Osteocyte (in vitro differentiated cells): ENCODE measurements around the gene ST8SIA3. TPM values are rescaled to one million over a fixed set of nuclear protein-coding genes. Genes with fewer than 3 reads are reported as not detected.
"Not testable (repeated sequence)": the region's sequence is repeated elsewhere in the genome, so short reads cannot be mapped to it uniquely, and the experiment has no call there.

Source experiments
- DNase-seq: peaks from one replicate; pipeline ENCODE4 v3.0.0; 2021; ENCODE audit warnings: mixed read lengths; ENCODE audit not compliant: unreplicated experiment; ENCODE audit errors: extremely low spot score
- H3K27ac Mint-ChIP-seq: one replicate; pipeline ENCODE4 v1.8.0; 2021; ENCODE audit warnings: mild to moderate bottlenecking, mixed read lengths; ENCODE audit not compliant: unreplicated experiment
- H3K27me3 Mint-ChIP-seq: one replicate; pipeline ENCODE4 v1.8.0; 2021; ENCODE audit warnings: mixed read lengths; ENCODE audit not compliant: unreplicated experiment
- H3K36me3 Mint-ChIP-seq: one replicate; pipeline ENCODE4 v1.8.0; 2021; ENCODE audit warnings: mixed read lengths; ENCODE audit not compliant: unreplicated experiment
- H3K4me1 Mint-ChIP-seq: one replicate; pipeline ENCODE4 v1.8.0; 2021; ENCODE audit warnings: mixed read lengths; ENCODE audit not compliant: unreplicated experiment
- H3K4me3 Mint-ChIP-seq: one replicate; pipeline ENCODE4 v1.8.0; 2021; ENCODE audit warnings: mild to moderate bottlenecking, moderate library complexity, mixed read lengths; ENCODE audit not compliant: unreplicated experiment
- H3K9me3 Mint-ChIP-seq: one replicate; pipeline ENCODE4 v1.8.0; 2021; ENCODE audit warnings: mixed read lengths; ENCODE audit not compliant: unreplicated experiment
- total RNA-seq: library from RNA; stranded (reverse); gene quantifications from 2 replicates; pipeline ENCODE4 v1.2.1, GENCODE V29; 2021
- TF ChIP-seq, protein P1 (sequence below): fragments of 200-600 bp; sonication (generic); IDR thresholded peaks from 2 replicates; pipeline ENCODE4 v1.5.0; 2021; ENCODE audit warnings: antibody characterized with exemption, mild to moderate bottlenecking, moderate library complexity

Gene ST8SIA3
- total RNA-seq, 1 donor from 2014 or later = not detected

DNA sequence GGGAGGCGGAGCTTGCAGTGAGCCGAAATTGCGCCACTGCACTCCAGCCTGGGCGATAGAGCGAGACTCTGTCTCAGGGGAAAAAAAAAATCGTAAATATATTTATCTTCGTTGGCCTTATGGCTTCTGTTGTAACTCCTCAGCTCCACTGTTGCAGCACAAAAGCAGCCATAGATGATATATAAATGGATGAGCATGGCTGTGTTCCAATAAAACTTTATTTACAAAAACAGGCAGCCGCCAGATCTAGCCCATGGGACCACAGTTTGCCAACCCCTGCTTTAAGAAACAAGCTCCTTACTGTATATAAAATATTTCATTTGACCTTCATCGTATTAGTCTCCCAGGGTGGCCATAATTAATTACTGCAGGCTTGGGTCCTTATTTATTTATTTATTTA is 20.1 kb downstream of the ST8SIA3 start:
- TF ChIP-seq, protein P1, sequence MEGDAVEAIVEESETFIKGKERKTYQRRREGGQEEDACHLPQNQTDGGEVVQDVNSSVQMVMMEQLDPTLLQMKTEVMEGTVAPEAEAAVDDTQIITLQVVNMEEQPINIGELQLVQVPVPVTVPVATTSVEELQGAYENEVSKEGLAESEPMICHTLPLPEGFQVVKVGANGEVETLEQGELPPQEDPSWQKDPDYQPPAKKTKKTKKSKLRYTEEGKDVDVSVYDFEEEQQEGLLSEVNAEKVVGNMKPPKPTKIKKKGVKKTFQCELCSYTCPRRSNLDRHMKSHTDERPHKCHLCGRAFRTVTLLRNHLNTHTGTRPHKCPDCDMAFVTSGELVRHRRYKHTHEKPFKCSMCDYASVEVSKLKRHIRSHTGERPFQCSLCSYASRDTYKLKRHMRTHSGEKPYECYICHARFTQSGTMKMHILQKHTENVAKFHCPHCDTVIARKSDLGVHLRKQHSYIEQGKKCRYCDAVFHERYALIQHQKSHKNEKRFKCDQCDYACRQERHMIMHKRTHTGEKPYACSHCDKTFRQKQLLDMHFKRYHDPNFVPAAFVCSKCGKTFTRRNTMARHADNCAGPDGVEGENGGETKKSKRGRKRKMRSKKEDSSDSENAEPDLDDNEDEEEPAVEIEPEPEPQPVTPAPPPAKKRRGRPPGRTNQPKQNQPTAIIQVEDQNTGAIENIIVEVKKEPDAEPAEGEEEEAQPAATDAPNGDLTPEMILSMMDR = no peak
- Mint-ChIP-seq H3K4me1 (no peaks in the 10 kb centered on the region), H3K36me3 (no peaks in the 10 kb centered on the region), H3K4me3 (no peak overlapping the region), H3K27ac (no peak overlapping the region), H3K27me3 (no peaks in the 10 kb centered on the region), H3K9me3 (no peaks in the 10 kb centered on the region)
- no peak for DNase-seq

DNA sequence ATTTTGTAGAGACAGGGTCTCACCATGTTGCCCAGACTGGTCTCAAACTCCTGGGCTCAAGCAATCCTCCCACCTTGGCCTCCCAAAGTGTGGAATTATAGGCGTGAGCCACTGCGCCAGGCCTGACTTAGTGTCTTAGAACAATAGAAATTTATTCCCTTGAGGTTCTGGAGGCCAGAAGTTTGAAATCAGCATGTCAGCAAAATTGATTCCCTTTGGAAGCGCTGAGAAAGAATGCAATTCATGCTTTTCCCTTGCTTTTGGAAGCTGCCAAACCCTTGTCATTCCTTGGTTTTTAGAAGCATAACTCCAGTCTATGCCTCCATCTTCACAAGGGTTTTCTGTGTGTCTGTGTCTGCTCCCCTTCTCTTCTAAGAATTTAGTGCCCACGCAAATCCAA is 20.7 kb downstream of the ST8SIA3 start:
- no peaks in the 10 kb centered on the region for H3K4me1 Mint-ChIP-seq
- TF ChIP-seq, protein P1 = no peak
- H3K36me3 Mint-ChIP-seq = no peaks in the 10 kb centered on the region
- H3K27me3 Mint-ChIP-seq = no peaks in the 10 kb centered on the region
- H3K27ac Mint-ChIP-seq = no peak overlapping the region
- no peak for DNase-seq
- no peaks in the 10 kb centered on the region for H3K9me3 Mint-ChIP-seq
- H3K4me3 Mint-ChIP-seq = no peak overlapping the region

DNA sequence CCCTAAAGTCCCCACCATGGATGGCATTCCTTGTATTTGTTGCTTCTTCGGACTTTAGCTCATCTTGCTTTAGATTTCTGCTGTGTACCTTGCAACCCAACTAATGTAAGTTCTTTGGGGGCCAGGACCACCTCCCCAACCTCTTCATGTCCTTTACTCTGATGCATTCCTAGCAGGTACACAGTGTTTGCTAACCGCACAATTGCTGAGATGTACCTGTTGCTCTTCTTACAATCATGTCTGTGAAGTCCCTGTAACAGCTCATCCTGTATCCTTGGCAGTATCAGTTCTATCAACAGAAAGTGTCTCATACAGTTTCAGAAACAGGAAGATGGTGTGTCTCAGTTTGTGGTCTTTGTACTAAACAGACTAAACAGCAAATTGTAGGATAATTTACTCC is 24.1 kb downstream of the ST8SIA3 start:
- TF ChIP-seq, protein P1 = no peak
- H3K27me3 Mint-ChIP-seq = peaks cover 2% of the 10 kb centered on the region
- H3K36me3 Mint-ChIP-seq = no peaks in the 10 kb centered on the region
- no peaks in the 10 kb centered on the region for H3K9me3 Mint-ChIP-seq
- DNase-seq = no peak
- H3K4me3 Mint-ChIP-seq = no peak overlapping the region
- no peaks in the 10 kb centered on the region for H3K4me1 Mint-ChIP-seq
- no peak overlapping the region for H3K27ac Mint-ChIP-seq

DNA sequence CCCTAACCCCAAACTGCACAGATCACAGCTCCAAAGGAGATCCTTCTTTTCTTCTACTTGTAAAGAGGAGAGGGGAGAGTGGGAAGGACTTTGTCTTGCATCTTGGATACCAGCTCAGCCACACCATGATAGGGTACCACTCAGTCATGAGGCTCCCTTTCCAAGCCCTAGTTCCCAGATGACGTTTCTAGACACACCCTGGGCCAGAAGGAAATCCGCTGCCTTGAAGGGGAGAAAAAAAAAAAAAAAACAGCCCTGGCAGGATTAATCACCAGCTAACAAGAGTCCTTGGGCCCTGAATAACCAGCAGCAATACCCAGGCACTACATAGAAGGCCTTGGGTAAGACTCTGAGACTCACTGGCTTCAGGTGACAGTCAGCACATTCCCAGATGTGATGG is 36.9 kb downstream of the ST8SIA3 start:
- no peak for DNase-seq
- H3K27ac Mint-ChIP-seq = no peak overlapping the region
- TF ChIP-seq, protein P1 = no peak
- H3K27me3 Mint-ChIP-seq = peaks cover 17% of the 10 kb centered on the region
- H3K4me1 Mint-ChIP-seq = no peaks in the 10 kb centered on the region
- no peaks in the 10 kb centered on the region for H3K36me3 Mint-ChIP-seq
- H3K4me3 Mint-ChIP-seq = no peak overlapping the region
- no peaks in the 10 kb centered on the region for H3K9me3 Mint-ChIP-seq

DNA sequence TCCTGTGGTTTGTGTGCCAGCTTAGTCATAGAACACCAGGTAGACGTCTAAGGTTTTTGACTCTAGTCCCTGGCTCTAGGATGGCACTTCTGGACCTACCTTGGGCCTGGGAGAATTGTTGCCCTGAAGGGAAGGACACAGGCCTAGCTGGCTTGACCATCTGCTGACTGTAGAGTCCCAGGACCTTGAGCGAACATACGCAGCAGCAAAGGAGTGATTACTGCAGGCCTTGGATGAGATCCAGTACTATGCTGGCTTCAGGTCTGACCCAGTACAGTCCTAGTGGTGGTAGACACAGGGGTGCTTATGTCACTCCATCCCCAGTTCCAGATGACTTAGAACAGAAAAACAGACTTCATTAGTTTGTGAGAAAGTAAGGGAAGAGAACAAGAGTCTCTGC is 37.7 kb downstream of the ST8SIA3 start:
- Mint-ChIP-seq H3K9me3 (no peaks in the 10 kb centered on the region), H3K27ac (no peak overlapping the region), H3K4me3 (no peak overlapping the region), H3K4me1 (no peaks in the 10 kb centered on the region), H3K36me3 (no peaks in the 10 kb centered on the region), H3K27me3 (peaks cover 15% of the 10 kb centered on the region)
- no peak for DNase-seq
- TF ChIP-seq, protein P1 = no peak

DNA sequence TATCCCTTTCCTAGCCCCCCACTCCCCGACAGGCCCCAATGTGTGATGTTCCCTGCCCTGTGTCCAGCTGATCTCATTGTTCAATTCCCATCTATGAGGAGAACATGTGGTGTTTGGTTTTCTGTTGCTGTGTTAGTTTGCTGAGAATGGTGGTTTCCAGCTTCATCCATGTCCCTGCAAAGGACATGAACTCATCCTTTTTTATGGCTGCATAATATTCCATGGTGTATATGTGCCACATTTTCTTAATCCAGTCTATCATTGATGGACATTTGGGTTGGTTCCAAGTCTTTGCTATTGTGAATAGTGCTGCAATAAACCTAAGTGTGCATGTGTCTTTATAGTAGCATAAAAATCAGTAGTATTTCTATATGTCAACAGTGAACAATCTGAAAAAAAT is 42.4 kb downstream of the ST8SIA3 start:
- not testable (repeated sequence) for H3K27me3 Mint-ChIP-seq, H3K9me3 Mint-ChIP-seq, H3K4me1 Mint-ChIP-seq, DNase-seq, H3K27ac Mint-ChIP-seq, H3K36me3 Mint-ChIP-seq, H3K4me3 Mint-ChIP-seq

DNA sequence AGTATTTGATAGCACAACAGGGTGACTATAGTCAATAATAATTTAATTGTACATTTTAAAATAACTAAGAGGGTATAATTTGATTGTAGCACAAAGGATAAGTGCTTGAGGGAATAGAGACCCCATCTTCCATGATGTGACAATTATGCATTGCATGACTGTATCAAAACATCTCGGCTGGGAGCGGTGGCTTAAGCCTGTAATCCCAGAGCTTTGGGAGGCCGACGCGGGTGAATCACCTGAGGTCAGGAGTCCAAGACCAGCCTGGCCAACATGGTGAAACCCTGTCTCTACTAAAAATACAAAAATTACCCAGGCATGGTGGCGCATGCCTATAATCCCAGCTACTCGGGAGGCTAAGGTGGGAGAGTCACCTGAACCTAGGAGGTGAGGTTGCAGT is 44.5 kb downstream of the ST8SIA3 start:
- not testable (repeated sequence) for H3K27me3 Mint-ChIP-seq, H3K4me3 Mint-ChIP-seq, H3K9me3 Mint-ChIP-seq, H3K4me1 Mint-ChIP-seq, H3K27ac Mint-ChIP-seq, DNase-seq, H3K36me3 Mint-ChIP-seq
